NCI-H774 (cell line): Measurements from ENCODE around the gene FCRL4.
"Not testable (repeated sequence)": the region's sequence is repeated elsewhere in the genome, so short reads cannot be mapped to it uniquely, and the experiment has no call there.

Experiments used
- DNase-seq: peaks from one replicate; lab custom pipeline; 2025; lab: John Stamatoyannopoulos, UW

The FCRL4 gene

GRCh38 chr1:157551694-157552693, 45.9 kb downstream of the FCRL4 start, which contains the start of gene FCRL5:
Gene FCRL5 (minus strand): TSS chr1:157552515. CDS start chr1:157552362, 153 bp downstream.
- no peak for DNase-seq

GRCh38 chr1:157548081-157548480, 49.8 kb downstream of the FCRL4 start:
- DNase-seq: not testable (repeated sequence)

GRCh38 chr1:157542676-157543075, 55.2 kb downstream of the FCRL4 start:
- no peak for DNase-seq

- DNase-seq: no peak
Measured at GRCh38 chr1:157540852-157541251, 57.0 kb downstream of the FCRL4 start.

GRCh38 chr1:157540160-157540748, 57.6 kb downstream of the FCRL4 start:
- DNase-seq: no peak

- no peak for DNase-seq
Measured at GRCh38 chr1:157539568-157539967, 58.3 kb downstream of the FCRL4 start.

- no peak for DNase-seq
Measured at GRCh38 chr1:157532569-157532968, 65.3 kb downstream of the FCRL4 start.

- DNase-seq: no peak
Measured at GRCh38 chr1:157523774-157524493, 74.0 kb downstream of the FCRL4 start.
